ENCODE data around the gene PGM5. TPM values are rescaled to one million over a fixed set of nuclear protein-coding genes. Genes with fewer than 3 reads are reported as not detected.
A peak's percentile ranks its signal among the peaks of the same experiment; 100 is the strongest.
"Not testable (repeated sequence)": the region's sequence is repeated elsewhere in the genome, so short reads cannot be mapped to it uniquely, and the experiment has no call there.

Gene PGM5
- total RNA-seq (206 TPM), polyA plus RNA-seq (491 TPM)

DNA sequence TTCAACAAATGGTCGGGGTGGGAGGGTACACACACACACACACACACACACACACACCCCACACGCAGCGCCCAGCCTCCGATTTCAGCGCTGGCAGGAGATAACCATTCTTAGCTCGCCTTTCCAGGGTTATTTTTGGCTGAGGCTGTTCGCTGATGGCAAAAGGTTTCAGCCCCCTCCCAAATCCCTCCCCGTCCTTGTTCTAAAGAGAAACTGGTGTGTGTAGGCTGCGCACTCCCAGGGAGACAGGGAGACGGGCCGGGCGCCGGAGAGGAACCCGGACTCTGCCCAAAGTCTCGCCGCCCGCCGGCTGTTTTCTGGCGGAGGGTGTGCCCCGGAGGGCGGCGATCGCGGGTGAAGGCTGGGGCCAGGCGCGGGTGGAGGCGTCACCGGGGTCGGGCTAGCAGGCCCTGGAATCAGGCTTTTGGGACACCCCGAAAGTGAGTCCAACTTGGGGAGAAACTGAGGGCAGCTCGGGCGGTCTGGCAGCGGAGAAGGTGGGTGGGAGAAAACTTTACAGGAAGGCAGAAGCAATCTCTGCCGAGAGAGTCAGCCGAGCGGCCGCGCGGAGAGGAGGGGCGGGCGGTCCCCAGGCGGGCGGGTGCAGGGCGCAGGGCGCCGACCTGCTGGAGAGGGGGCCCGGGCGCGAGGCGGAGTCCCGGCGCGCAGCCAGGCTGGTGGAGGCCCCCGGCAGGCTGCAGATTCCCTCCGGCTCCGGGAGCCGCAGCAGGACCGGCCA is at the start of gene PGM5:
PGM5 (plus strand) TSS at position 232 of the 739 bp plus-strand sequence. CDS start 517 bp downstream, outside the sequence.
- DNase-seq (ENCODE audit: extremely low spot score), result not testable (repeated sequence)

GRCh38 chr9:68307127-68307526 is 49.3 kb upstream of the PGM5 start:
- 26% methylated on average over 17 of the region's 35 CpGs for WGBS

More for the DNA sequence above, at the start of gene PGM5:
- Histone ChIP-seq H3K27ac (ENCODE audit: low read depth) (peak within 1 kb of the TSS; percentile 28), H3K4me3 (ENCODE audit: low read depth, low read length) (peak within 1 kb of the TSS; percentile 55)
- H3K36me3 ChIP-seq (ENCODE audit: insufficient read depth); H3K4me1 ChIP-seq (ENCODE audit: insufficient read depth): not testable (repeated sequence)
- under 1% methylated on average over 58 of the region's 58 CpGs for WGBS

DNA sequence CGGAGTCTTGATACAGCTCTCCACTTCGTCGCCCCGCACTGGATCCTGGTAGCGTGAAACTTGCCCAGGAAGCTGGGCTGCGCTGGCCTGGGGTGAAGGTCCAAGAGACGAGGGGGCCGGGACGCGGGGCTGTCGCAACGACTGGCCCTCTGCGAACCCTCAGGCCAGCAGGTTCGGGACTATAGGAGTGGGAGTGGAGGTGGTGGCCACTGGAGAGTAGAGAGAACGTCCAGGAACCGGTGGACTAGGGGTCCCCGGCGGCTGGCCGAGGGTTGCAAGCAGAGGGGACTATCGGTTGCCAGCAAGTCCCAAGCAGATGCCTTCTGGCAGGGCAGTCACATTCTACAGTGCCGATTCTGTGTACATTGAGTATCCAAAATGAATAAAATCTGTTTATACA is 48.8 kb upstream of the PGM5 start:
- not testable (repeated sequence) for H3K36me3 ChIP-seq (ENCODE audit: insufficient read depth); H3K27ac ChIP-seq (ENCODE audit: low read depth); DNase-seq (ENCODE audit: extremely low spot score); H3K4me3 ChIP-seq (ENCODE audit: low read depth, low read length); H3K4me1 ChIP-seq (ENCODE audit: insufficient read depth)
- 27% methylated on average over 18 of the region's 21 CpGs for WGBS

More at GRCh38 chr9:68307127-68307526, 49.3 kb upstream of the PGM5 start:
- not testable (repeated sequence) for DNase-seq (ENCODE audit: extremely low spot score); H3K4me3 ChIP-seq (ENCODE audit: low read depth, low read length); H3K4me1 ChIP-seq (ENCODE audit: insufficient read depth); H3K27ac ChIP-seq (ENCODE audit: low read depth); H3K36me3 ChIP-seq (ENCODE audit: insufficient read depth)

DNA sequence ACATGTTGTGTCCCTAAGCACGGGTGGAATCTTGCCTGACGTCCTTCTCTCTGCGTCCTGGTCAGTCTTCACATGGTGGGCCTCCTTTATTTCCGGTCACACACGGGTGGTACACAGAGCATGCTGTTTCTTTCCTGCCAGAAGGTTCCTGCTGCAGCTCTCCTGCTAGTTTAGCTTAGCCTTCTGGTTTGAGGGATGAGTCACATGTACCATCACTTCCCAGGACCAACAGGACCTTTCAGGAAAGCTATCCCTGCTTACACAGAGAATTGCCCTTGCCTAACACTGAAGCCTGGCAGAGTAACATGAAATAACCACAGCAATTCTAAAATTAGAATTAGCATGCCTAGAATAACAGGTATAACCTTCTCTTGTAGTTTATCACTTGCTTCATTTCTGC is 45.2 kb upstream of the PGM5 start:
- no CpG with 5 or more reads among the region's 5 CpGs for WGBS
- DNase-seq (ENCODE audit: extremely low spot score); H3K4me3 ChIP-seq (ENCODE audit: low read depth, low read length); H3K27ac ChIP-seq (ENCODE audit: low read depth); H3K4me1 ChIP-seq (ENCODE audit: insufficient read depth); H3K36me3 ChIP-seq (ENCODE audit: insufficient read depth): not testable (repeated sequence)

DNA sequence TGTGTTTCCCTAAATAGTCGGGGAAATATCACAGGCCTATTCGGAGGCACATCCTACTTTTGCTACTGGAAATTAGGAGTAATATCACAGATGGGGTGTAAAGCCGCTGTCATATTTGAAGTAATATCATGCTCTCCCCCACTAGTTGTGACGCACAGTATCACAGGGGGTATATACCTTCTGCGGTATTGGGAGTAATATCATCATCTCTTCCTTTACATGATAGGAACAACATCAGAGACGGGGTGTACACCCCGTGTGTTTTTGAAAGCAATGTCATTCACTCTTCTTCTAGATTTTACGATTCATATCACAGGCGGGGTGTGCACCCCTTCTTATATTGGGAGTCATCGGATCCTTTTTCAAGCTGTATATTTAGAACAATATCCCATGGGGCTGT is 38.2 kb upstream of the PGM5 start:
- DNase-seq (ENCODE audit: extremely low spot score); H3K27ac ChIP-seq (ENCODE audit: low read depth); H3K4me1 ChIP-seq (ENCODE audit: insufficient read depth); H3K4me3 ChIP-seq (ENCODE audit: low read depth, low read length); H3K36me3 ChIP-seq (ENCODE audit: insufficient read depth): not testable (repeated sequence)
- WGBS, result 69% methylated on average over 9 of the region's 10 CpGs

DNA sequence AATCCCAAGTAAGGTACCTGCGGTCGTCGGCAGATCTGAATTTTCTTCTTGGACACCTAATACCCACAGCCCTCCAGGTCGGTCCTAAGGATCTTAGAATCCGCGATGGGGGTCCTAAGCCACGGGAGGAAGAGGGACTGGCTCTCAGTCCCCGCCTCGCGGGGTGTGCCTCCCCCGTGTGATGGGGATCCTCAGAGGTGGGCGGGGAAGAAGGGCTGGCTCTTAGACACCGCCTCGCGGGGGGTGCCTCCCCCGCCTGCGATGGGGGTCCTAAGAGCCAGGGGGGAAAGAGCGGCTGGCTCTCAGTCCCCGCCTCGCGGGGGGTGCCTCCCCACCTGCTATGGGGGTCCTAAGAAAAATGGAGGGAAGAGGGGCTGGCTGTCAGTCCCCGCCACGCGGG is 32.7 kb upstream of the PGM5 start:
- not testable (repeated sequence) for H3K27ac ChIP-seq (ENCODE audit: low read depth); H3K4me1 ChIP-seq (ENCODE audit: insufficient read depth); H3K36me3 ChIP-seq (ENCODE audit: insufficient read depth); DNase-seq (ENCODE audit: extremely low spot score); H3K4me3 ChIP-seq (ENCODE audit: low read depth, low read length)
- 36% methylated on average over 13 of the region's 24 CpGs for WGBS

DNA sequence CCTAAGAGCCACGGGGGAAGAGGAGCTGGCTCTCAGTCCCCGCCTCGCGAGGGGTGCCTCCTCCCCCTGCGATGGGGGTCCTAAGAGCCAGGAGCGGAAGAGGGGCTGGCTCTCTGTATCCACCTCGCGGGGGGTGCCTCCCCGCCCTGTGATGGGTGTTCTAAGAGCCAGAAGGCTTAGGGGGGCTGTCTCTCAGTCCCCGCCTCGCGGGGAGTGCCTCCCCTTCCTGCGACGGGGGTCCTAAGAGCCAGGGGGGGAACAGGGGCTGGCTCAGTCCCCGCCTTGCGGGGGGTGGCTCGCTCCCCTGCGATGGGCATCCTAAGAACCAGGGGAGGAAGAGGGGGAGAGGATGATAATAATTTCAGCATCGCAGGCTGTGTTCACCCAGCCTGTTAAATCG is 31.9 kb upstream of the PGM5 start:
- not testable (repeated sequence) for H3K27ac ChIP-seq (ENCODE audit: low read depth); H3K4me1 ChIP-seq (ENCODE audit: insufficient read depth); H3K4me3 ChIP-seq (ENCODE audit: low read depth, low read length); DNase-seq (ENCODE audit: extremely low spot score); H3K36me3 ChIP-seq (ENCODE audit: insufficient read depth)
- 5% methylated on average over 6 of the region's 20 CpGs for WGBS

- WGBS, result 73% methylated on average over 2 of the region's 4 CpGs
- not testable (repeated sequence) for H3K27ac ChIP-seq (ENCODE audit: low read depth); H3K36me3 ChIP-seq (ENCODE audit: insufficient read depth)
These were observed 27.3 kb upstream of the PGM5 start for GRCh38 chr9:68329106-68329505.

GRCh38 chr9:68330531-68331173 is 25.8 kb upstream of the PGM5 start:
- not testable (repeated sequence) for DNase-seq (ENCODE audit: extremely low spot score); H3K4me1 ChIP-seq (ENCODE audit: insufficient read depth); H3K27ac ChIP-seq (ENCODE audit: low read depth); H3K4me3 ChIP-seq (ENCODE audit: low read depth, low read length); H3K36me3 ChIP-seq (ENCODE audit: insufficient read depth)
- 81% methylated on average over 7 of the region's 11 CpGs for WGBS

More at GRCh38 chr9:68329106-68329505, 27.3 kb upstream of the PGM5 start:
- not testable (repeated sequence) for DNase-seq (ENCODE audit: extremely low spot score); H3K4me3 ChIP-seq (ENCODE audit: low read depth, low read length); H3K4me1 ChIP-seq (ENCODE audit: insufficient read depth)

GRCh38 chr9:68332122-68332521 is 24.3 kb upstream of the PGM5 start:
- WGBS, result 89% methylated on average over 1 of the region's 1 CpG
- H3K27ac ChIP-seq (ENCODE audit: low read depth); DNase-seq (ENCODE audit: extremely low spot score); H3K4me3 ChIP-seq (ENCODE audit: low read depth, low read length); H3K36me3 ChIP-seq (ENCODE audit: insufficient read depth); H3K4me1 ChIP-seq (ENCODE audit: insufficient read depth): not testable (repeated sequence)

- WGBS, result 63% methylated on average over 2 of the region's 3 CpGs
- H3K36me3 ChIP-seq (ENCODE audit: insufficient read depth); H3K4me3 ChIP-seq (ENCODE audit: low read depth, low read length); H3K27ac ChIP-seq (ENCODE audit: low read depth); H3K4me1 ChIP-seq (ENCODE audit: insufficient read depth); DNase-seq (ENCODE audit: extremely low spot score): not testable (repeated sequence)
These were observed 20.5 kb upstream of the PGM5 start for GRCh38 chr9:68335935-68336334.

DNA sequence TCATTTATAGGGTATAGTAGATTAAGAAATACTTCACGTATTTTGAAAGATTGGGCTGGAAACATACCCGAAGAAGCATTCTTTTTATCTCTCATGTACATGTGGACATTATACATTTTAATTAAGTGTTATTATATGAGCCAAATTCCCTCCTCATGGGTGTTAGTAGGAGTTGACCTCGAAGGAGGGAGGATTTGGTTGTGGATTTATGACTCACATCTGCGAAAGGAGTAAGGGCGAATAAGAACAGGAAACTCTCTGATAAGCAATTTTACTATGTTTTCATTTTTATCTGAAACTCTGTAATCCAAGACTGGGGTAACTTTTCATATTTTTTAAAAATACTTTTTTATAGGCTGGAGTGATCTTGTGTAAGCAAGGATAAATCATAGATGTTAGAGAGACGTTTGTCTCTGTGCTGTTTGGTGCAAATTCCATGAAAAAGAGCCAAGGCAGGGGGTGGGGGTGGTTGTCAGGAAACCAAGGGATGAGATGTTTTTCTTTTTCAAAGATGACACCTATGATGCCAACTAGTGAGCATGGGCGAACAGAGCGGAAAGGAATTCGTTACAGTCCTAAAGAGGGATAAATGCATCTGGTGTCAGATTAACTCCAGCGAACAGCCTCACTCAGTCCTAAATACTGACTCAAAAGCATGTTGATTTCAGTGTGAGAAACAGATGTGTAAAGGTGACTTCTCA is 19.6 kb upstream of the PGM5 start:
- H3K4me3 ChIP-seq (ENCODE audit: low read depth, low read length); DNase-seq (ENCODE audit: extremely low spot score); H3K4me1 ChIP-seq (ENCODE audit: insufficient read depth); H3K27ac ChIP-seq (ENCODE audit: low read depth); H3K36me3 ChIP-seq (ENCODE audit: insufficient read depth): not testable (repeated sequence)
- WGBS, result 29% methylated on average over 5 of the region's 10 CpGs

DNA sequence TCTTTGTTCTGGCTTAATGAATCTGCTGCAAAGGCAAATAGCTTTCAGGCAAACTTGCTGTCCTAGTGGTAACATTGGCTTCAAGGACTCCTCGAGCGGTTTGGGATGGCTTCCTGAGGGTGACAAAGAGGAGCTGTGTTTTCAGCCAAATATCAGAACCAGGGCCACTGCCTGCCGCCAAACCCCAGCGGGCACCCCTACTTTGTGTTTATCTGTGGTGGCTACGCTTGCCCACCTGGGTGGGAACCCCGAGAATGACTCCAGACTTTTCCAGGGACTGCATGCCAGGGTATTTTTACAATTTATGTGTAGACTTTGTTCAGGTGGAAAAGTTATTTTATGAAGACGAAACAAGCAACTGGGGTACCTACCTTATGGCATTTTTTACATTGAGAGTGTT is 18.4 kb upstream of the PGM5 start:
- DNase-seq (ENCODE audit: extremely low spot score); H3K4me3 ChIP-seq (ENCODE audit: low read depth, low read length); H3K27ac ChIP-seq (ENCODE audit: low read depth); H3K36me3 ChIP-seq (ENCODE audit: insufficient read depth); H3K4me1 ChIP-seq (ENCODE audit: insufficient read depth): not testable (repeated sequence)
- WGBS, result 93% methylated on average over 7 of the region's 7 CpGs

Data from urinary bladder (tissue), 4 donors.